ENCODE results near the gene KIRREL3.

KIRREL3 gene

DNA sequence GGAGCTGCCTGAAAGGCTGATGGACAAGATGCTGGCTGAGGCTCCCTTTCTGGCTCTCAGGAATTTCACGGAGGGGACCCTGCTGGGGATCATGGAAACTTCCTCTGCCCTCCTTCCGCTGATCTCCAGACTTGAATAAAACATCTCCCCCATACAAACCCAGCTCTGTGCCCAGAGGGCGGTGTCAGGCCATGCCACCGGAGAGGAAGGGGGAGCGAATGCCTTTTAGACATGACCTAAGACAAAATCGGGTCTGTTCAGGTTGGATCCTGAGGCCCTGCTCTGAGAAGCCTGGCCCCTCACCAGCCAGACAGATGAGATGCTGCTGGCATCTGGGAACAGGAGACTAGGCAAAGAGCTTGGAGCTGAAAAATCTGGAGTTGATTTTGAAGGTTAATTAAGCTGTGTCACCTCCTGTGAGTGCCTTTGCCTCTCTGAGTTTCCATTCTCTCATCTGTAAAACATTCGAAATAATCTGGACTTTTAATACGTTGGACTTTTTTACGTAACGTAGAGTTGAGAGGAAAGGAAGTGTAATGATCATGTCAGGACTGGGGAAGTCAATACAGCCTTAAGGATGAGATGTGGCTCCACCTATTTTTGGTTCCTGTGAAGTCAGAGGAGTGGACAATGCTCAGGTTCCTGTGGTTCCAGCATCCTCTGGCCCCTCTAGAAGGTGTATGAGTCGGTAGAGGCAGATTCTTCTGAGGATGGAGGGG lies 481.4 kb downstream of the KIRREL3 start:
- DNase-seq (ENCODE audit: insufficient read length, low spot score) (no peak), FAIRE-seq (no peak)
- TF ChIP-seq, protein P1, sequence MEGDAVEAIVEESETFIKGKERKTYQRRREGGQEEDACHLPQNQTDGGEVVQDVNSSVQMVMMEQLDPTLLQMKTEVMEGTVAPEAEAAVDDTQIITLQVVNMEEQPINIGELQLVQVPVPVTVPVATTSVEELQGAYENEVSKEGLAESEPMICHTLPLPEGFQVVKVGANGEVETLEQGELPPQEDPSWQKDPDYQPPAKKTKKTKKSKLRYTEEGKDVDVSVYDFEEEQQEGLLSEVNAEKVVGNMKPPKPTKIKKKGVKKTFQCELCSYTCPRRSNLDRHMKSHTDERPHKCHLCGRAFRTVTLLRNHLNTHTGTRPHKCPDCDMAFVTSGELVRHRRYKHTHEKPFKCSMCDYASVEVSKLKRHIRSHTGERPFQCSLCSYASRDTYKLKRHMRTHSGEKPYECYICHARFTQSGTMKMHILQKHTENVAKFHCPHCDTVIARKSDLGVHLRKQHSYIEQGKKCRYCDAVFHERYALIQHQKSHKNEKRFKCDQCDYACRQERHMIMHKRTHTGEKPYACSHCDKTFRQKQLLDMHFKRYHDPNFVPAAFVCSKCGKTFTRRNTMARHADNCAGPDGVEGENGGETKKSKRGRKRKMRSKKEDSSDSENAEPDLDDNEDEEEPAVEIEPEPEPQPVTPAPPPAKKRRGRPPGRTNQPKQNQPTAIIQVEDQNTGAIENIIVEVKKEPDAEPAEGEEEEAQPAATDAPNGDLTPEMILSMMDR (IDR thresholded peaks at IDR 0.05; ENCODE audit: insufficient read depth, missing control alignments): no peak

DNA sequence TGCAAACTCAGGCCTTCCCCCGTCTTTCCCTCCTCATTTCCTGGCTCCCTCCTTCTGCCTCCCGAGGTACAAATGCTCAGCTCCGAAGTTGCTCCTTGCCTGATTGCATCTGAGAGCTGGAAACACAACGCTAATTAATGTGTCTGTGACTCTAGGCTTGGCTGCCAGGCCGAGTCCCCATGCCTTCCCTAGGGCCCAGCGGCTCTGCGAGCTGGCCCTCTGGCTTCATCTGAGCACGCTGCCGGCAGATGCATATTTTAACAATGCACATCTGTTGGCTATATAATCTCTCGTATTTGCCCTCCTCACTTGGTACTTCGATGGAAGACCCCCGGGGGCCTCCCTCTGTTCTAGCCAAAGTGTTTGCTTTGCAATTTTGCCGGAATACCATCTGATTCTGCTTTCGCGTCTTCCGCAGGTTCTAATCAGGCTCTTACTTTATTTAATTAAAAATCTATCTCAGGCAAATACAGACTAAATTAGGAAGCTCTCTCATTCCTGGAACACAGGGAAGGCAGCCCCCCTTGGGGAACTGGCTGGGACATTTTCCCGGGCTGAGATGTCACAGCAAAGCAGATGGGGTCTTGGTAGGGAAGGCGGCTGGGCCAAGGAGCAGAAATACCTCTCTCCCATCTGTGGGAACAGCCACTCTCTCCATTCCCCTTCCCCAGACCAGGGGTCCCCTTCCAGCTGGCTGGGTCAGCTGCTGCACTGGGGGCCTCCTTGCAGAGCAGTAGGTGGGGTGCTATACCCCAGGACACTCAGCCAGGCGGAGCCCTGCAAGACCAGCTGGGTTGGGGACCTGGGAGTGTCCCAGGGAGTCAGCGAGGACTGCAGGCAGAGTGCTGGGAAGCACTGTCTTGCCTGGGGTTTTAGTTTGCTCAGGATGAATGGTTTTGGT lies 482.2 kb downstream of the KIRREL3 start:
- no peak for FAIRE-seq
- TF ChIP-seq, protein P1 (IDR thresholded peaks at IDR 0.05; ENCODE audit: insufficient read depth, missing control alignments): no peak
- no peak for DNase-seq (ENCODE audit: insufficient read length, low spot score)

DNA sequence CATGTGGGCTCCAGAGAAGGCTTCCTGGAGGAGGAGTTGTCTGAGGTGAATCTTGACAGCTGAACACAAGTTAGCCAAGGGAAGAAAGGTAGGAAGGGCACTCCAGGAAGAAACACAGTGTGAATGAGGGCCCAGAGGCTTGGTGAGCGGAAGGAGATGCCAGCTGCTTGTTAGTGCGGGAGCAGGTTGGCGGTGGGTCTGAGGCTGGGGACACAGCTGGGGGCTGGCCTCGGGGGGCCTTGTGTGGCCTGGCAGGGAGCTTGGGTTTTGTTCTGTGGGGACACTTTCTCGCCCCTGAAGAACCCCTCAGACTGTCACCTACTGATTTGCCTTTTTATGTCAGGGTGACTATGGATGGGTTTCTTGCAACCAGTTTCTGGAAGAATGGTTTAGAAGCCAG lies 485.1 kb downstream of the KIRREL3 start:
- FAIRE-seq (no peak), DNase-seq (ENCODE audit: insufficient read length, low spot score) (no peak)
- TF ChIP-seq, protein P1 (IDR thresholded peaks at IDR 0.05; ENCODE audit: insufficient read depth, missing control alignments): no peak

DNA sequence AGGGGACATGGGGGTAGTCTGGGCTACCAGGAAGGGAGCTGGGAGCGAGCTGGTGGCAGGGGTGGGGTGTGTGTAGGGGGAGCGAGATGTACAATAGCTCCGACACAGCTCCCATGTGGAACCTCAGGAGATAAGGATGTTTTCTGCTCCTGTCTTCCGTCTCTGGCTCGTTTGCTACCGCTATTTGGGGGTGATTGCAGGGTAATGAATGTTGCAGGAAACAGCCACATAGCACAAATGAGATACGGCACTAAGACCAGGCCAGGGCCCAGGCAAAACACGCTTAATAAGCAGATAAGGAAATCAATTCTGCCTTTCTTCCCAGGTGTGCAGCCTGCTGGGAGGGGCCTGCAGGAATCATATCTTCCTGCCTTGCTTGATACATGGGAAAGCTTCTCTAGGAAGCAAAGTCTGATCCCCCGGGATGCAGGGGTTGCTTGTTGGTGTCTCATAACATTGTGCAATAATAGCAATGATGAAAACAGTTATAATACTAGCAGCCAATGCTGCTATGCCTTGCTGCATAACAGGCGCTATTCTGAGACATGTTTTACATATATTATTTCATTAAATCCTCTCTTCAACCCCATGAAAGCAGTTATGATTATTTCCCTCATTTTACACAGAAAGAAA lies 486.4 kb downstream of the KIRREL3 start:
- DNase-seq (ENCODE audit: insufficient read length, low spot score) (no peak), FAIRE-seq (no peak)
- TF ChIP-seq, protein P1 (IDR thresholded peaks at IDR 0.05; ENCODE audit: insufficient read depth, missing control alignments): no peak

DNA sequence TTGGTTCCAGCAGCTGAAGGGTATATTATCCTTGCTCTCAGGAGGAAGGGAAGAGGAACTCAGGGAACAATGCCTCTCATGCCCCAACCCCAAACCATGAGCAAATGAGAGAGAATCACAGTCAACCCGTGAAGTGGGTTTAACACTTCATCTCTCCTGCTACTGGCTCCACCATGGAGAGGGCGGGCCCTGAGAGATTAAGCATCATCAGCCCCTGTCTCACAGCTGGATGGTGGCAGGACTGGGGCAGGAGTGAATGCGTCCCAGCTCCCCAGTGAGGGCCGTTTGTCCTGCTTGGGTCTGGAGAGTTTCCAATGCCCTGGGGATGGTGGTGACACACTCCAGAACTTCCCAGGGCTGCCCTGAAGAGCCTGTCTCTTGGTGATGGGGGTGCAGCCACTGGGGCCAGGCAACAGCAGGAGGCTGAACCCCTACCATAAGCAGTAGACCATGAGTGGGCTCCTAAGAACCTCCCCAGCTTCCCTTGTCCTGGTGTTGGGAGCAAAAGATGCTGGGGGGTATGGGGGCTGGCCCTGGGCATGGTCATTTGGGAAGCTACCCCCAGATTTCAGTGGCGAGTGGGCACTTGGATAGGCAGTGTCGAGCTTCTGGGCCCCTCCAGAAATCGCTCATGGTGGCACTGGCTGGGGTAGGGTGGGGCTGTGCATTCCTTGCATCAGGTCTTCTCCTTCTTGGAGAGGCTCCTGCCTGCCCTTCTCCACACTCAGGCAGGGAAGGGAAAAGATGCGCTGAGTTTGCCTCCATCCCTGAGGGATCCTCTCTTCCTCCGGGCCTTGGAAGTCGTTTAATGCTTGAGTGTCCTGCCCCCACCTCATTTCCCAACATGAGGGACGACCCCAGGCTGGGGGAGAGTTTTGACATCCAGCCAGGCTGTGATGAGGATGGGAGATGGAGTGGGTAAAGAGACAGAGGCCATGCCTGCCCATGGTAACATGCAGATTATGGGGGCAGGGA lies 487.5 kb downstream of the KIRREL3 start:
- TF ChIP-seq, protein P1 (IDR thresholded peaks at IDR 0.05; ENCODE audit: insufficient read depth, missing control alignments): no peak
- FAIRE-seq: no peak
- no peak for DNase-seq (ENCODE audit: insufficient read length, low spot score)

DNA sequence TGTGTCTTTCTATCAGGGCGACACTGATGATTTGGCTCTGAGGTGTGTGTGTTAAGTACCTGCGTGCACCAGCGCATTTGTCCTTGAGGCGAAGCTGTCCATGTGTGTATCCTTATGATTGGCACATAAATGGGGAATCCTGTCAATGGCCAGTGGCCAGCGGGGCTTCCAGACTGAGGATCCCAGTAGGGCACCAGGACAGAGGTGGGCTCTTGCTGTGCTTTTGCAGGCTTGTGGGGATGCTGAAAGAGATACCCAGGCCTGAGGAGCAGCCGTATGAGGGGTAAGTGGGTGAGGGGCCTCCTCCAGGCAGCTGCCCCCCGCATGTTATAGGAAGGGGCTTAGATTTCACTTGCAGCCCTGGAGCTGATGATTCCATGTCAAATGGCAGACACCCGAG lies 488.3 kb downstream of the KIRREL3 start:
- TF ChIP-seq, protein P1 (IDR thresholded peaks at IDR 0.05; ENCODE audit: insufficient read depth, missing control alignments): no peak
- no peak for DNase-seq (ENCODE audit: insufficient read length, low spot score)
- FAIRE-seq: no peak

Data from D721Med (cell line).